ENCODE data around the gene ASIC4. TPM values are rescaled to one million over a fixed set of nuclear protein-coding genes. Genes with fewer than 3 reads are reported as not detected.

The ASIC4 gene
- total and polyA plus RNA-seq, 2 of the 13 experiments (the other 11 are each of a cell fraction or from before 2014, with no cell fraction given), result 0.03 TPM; not detected in 1

GRCh38 chr2:219561179-219562048, 47.1 kb downstream of the ASIC4 start (continued):
- TF ChIP-seq, protein P1, sequence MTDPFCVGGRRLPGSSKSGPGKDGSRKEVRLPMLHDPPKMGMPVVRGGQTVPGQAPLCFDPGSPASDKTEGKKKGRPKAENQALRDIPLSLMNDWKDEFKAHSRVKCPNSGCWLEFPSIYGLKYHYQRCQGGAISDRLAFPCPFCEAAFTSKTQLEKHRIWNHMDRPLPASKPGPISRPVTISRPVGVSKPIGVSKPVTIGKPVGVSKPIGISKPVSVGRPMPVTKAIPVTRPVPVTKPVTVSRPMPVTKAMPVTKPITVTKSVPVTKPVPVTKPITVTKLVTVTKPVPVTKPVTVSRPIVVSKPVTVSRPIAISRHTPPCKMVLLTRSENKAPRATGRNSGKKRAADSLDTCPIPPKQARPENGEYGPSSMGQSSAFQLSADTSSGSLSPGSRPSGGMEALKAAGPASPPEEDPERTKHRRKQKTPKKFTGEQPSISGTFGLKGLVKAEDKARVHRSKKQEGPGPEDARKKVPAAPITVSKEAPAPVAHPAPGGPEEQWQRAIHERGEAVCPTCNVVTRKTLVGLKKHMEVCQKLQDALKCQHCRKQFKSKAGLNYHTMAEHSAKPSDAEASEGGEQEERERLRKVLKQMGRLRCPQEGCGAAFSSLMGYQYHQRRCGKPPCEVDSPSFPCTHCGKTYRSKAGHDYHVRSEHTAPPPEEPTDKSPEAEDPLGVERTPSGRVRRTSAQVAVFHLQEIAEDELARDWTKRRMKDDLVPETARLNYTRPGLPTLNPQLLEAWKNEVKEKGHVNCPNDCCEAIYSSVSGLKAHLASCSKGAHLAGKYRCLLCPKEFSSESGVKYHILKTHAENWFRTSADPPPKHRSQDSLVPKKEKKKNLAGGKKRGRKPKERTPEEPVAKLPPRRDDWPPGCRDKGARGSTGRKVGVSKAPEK (CRISPR knock-in tag; IDR thresholded peaks at IDR 0.05; ENCODE audit: borderline replicate concordance), result peak; percentile 42; the same call in 1 of the 2 replicates
- TF ChIP-seq, protein P2, sequence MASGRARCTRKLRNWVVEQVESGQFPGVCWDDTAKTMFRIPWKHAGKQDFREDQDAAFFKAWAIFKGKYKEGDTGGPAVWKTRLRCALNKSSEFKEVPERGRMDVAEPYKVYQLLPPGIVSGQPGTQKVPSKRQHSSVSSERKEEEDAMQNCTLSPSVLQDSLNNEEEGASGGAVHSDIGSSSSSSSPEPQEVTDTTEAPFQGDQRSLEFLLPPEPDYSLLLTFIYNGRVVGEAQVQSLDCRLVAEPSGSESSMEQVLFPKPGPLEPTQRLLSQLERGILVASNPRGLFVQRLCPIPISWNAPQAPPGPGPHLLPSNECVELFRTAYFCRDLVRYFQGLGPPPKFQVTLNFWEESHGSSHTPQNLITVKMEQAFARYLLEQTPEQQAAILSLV (CRISPR knock-in tag; IDR thresholded peaks at IDR 0.05; ENCODE audit: borderline replicate concordance), result 0 out of 2 replicates have a peak, but pooled peaks have one; percentile 34
- no peak for TF ChIP-seq PHF21A (CRISPR knock-in tag; IDR thresholded peaks at IDR 0.05)
- no peak for TF ChIP-seq ZSCAN20 (CRISPR knock-in tag; IDR thresholded peaks at IDR 0.05; ENCODE audit: borderline replicate concordance)
- no peak for TF ChIP-seq ZNF468 (CRISPR knock-in tag; IDR thresholded peaks at IDR 0.05)
- TF ChIP-seq NFRKB (IDR thresholded peaks at IDR 0.05), result no peak
- 0 out of 2 replicates have a peak, but pooled peaks have one; percentile 46 for TF ChIP-seq ZFYVE20 (CRISPR knock-in tag; IDR thresholded peaks at IDR 0.05; ENCODE audit: borderline replicate concordance, low read depth)
- TF ChIP-seq, protein P3, sequence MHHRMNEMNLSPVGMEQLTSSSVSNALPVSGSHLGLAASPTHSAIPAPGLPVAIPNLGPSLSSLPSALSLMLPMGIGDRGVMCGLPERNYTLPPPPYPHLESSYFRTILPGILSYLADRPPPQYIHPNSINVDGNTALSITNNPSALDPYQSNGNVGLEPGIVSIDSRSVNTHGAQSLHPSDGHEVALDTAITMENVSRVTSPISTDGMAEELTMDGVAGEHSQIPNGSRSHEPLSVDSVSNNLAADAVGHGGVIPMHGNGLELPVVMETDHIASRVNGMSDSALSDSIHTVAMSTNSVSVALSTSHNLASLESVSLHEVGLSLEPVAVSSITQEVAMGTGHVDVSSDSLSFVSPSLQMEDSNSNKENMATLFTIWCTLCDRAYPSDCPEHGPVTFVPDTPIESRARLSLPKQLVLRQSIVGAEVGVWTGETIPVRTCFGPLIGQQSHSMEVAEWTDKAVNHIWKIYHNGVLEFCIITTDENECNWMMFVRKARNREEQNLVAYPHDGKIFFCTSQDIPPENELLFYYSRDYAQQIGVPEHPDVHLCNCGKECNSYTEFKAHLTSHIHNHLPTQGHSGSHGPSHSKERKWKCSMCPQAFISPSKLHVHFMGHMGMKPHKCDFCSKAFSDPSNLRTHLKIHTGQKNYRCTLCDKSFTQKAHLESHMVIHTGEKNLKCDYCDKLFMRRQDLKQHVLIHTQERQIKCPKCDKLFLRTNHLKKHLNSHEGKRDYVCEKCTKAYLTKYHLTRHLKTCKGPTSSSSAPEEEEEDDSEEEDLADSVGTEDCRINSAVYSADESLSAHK (CRISPR knock-in tag; IDR thresholded peaks at IDR 0.05; ENCODE audit: borderline replicate concordance), result no peak
- TF ChIP-seq SRSF9 (IDR thresholded peaks at IDR 0.05; ENCODE audit: borderline replicate concordance, insufficient read depth, low read depth, low read length, poor library complexity, severe bottlenecking), result no peak
- no peak for TF ChIP-seq ZNF20 (CRISPR knock-in tag; IDR thresholded peaks at IDR 0.05)
- TF ChIP-seq ZFP1 (CRISPR knock-in tag; IDR thresholded peaks at IDR 0.05), result no peak
- no peak for TF ChIP-seq SP1 (IDR thresholded peaks at IDR 0.05)
- TF ChIP-seq SP1 (CRISPR knock-in tag; IDR thresholded peaks at IDR 0.05), result no peak
- no peak for TF ChIP-seq ZNF782 (CRISPR knock-in tag; IDR thresholded peaks at IDR 0.05; ENCODE audit: borderline replicate concordance)
- TF ChIP-seq, protein P4, sequence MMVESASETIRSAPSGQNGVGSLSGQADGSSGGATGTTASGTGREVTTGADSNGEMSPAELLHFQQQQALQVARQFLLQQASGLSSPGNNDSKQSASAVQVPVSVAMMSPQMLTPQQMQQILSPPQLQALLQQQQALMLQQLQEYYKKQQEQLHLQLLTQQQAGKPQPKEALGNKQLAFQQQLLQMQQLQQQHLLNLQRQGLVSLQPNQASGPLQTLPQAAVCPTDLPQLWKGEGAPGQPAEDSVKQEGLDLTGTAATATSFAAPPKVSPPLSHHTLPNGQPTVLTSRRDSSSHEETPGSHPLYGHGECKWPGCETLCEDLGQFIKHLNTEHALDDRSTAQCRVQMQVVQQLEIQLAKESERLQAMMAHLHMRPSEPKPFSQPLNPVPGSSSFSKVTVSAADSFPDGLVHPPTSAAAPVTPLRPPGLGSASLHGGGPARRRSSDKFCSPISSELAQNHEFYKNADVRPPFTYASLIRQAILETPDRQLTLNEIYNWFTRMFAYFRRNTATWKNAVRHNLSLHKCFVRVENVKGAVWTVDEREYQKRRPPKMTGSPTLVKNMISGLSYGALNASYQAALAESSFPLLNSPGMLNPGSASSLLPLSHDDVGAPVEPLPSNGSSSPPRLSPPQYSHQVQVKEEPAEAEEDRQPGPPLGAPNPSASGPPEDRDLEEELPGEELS (CRISPR knock-in tag; IDR thresholded peaks at IDR 0.05), result peak; percentile 44; the same call in 1 of the 2 replicates
- no peak for TF ChIP-seq MAFG (CRISPR knock-in tag; IDR thresholded peaks at IDR 0.05)
- TF ChIP-seq FOXO1 (CRISPR knock-in tag; IDR thresholded peaks at IDR 0.05), result peak; percentile 24; the same call in 1 of the 2 replicates
- TF ChIP-seq, protein P5, sequence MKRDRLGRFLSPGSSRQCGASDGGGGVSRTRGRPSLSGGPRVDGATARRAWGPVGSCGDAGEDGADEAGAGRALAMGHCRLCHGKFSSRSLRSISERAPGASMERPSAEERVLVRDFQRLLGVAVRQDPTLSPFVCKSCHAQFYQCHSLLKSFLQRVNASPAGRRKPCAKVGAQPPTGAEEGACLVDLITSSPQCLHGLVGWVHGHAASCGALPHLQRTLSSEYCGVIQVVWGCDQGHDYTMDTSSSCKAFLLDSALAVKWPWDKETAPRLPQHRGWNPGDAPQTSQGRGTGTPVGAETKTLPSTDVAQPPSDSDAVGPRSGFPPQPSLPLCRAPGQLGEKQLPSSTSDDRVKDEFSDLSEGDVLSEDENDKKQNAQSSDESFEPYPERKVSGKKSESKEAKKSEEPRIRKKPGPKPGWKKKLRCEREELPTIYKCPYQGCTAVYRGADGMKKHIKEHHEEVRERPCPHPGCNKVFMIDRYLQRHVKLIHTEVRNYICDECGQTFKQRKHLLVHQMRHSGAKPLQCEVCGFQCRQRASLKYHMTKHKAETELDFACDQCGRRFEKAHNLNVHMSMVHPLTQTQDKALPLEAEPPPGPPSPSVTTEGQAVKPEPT (CRISPR knock-in tag; IDR thresholded peaks at IDR 0.05; ENCODE audit: low read depth), result no peak

All from HepG2 (cell line).